HG02678 (cell line): Measurements from ENCODE around the gene RMND5B.
"Not testable (repeated sequence)": the region's sequence is repeated elsewhere in the genome, so short reads cannot be mapped to it uniquely, and the experiment has no call there.

Experiments
- ATAC-seq: cut with Tn5 transposase; IDR thresholded peaks from one replicate; pipeline ENCODE4 v1.9.1; 2021; ENCODE audit warnings: mild to moderate bottlenecking, moderate library complexity; ENCODE audit not compliant: unreplicated experiment

The RMND5B gene

GRCh38 chr5:178163772-178164735 lies 33.2 kb downstream of the RMND5B start:
- peak; percentile 92 for ATAC-seq

DNA sequence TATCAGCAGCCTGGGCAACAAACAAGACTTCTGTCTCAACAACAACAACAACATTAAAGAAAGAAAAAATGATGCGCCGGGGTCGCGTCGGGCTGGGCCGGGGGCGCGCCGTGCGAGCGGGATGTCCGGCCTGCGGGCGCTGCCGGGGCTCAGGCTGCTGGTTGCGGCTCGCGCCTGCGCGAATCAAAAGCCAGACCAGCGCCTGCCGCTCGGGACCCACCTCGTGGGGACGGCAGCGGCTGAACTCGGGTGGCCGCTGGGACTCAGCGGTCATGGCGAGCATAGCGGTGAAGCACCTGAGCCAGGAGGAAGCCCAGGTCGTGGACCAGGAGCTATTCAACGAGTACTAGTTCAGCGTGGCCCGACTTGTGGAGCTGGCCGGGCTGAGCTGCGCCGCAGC lies 34.8 kb downstream of the RMND5B start:
- ATAC-seq = no peak

- no peak for ATAC-seq
These were observed 39.6 kb downstream of the RMND5B start for GRCh38 chr5:178170455-178170854.

GRCh38 chr5:178174456-178174855 lies 43.6 kb downstream of the RMND5B start:
- no peak for ATAC-seq

GRCh38 chr5:178176791-178177190 lies 46.0 kb downstream of the RMND5B start:
- no peak for ATAC-seq

DNA sequence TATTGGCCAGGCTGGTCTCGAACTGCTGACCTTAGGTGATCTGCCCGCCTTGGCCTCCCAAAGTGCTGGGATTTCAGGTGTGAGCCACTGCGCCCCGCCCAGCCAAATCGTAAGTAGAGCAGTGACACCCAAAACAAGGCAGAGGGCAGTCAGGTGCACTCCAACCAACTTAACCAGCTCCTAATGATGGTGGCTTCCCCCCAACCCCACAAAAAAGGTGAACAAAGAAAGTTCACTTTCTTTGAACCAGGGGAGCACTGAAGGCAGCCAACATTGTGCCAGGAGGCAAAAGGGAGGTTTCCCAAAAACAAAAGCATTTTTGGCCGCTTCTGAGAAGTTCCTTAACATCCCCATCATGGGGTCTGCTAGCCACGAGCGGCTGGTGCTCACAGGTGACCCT lies 46.8 kb downstream of the RMND5B start:
- no peak for ATAC-seq

GRCh38 chr5:178180141-178180863 lies 49.5 kb downstream of the RMND5B start:
- ATAC-seq = no peak

- ATAC-seq = no peak
These were observed 51.5 kb downstream of the RMND5B start for GRCh38 chr5:178182158-178182876.

DNA sequence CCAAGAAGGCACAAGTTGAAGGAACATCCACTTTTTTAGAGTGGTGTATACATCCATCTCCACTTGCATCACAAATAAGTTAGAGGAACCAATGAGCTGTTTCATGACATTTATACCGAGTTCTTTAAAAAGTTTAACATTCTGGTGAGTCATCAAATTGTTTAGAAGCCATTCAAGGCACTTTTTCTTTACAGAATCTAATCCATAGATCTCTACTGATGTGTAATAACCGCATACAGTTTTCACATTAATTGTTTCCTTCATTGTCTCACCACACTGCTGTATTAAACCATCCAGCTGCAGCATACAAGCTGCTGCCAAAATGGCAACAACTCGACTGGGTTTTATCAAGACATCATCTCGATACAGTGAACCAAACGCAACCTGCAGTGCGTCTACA lies 55.6 kb downstream of the RMND5B start:
- no peak for ATAC-seq

DNA sequence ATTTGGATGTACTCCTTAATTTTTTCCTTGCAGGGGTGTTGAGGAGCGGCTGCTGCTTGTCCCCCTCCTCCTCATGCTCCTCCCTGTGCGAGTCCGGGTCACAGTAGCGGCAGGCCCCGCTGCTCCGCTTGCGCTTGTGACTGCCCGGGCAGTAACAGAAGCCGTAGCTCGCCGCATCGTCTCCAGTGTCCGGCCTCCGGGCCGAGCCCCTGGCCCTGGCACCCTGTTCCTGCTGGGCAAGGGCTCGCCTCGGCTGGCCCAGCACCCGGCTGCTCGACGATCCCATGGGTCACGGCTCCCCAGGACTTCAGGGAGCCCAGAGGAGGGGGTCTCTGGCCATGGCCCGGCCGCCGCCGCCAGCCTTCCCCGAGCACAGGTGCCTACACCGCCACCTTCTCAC lies 56.2 kb downstream of the RMND5B start, which contains the start of gene GMCL2:
TSS of gene GMCL2 (minus strand) at position 358 of the 400 bp plus-strand sequence. CDS start at position 286, 72 bp downstream.
- no peak for ATAC-seq

- ATAC-seq = no peak
These were observed 58.6 kb downstream of the RMND5B start for GRCh38 chr5:178189433-178189832.

DNA sequence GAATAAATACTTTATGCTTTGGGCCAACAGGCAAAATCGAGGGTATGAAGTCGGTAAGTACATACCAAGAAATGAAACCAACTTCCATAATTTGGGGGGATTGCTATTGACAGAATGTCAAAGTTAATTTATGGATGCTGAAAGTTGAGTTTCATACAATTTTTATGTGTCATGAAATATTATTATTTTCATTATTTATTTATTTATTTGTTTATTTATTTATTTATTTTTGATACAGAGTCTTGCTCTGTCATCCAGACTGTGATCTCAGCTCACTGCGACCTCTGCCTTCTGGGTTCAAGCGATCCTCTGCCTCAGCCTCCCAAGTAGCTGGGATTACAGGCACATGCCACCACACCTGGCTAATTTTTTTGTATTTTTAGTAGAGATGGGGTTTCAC lies 60.8 kb downstream of the RMND5B start:
- no peak for ATAC-seq

DNA sequence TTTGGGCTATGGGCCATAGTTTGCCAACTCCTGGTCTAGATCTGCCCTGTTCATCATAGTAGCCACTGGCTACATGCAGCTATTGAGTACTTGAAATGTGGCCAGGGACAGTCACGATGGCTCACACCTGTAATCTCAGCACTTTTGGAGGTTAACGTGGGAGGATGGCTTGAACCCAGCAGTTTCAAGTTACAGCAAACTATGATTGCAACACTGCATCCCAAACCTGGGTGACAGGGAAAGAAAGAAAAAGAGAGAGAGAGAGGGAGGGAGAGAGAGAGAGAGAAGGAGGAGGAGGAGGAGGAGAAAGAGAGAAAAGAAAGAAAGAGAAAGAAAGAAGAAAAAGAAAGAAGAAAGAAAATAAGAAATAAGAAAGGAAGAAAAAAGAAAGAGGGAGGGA lies 61.4 kb downstream of the RMND5B start:
- no peak for ATAC-seq

DNA sequence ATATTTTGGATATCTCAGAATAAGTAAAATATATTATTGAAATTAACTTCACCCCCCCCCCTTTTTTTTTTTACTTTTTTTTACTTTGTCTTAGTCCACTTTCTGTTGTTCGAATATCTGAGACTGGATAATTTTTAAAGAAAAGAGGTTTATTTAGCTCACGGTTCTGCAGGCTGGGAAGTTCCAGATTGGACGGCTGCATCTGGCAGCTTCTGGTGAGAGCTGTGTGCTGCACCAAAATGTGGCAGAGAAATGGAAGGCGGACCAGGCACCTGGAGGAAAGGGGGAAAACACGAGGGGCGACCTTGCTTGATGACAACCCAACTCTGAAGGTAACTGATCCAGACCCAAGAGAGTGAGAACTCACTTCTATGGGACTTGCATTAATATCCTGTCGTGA lies 62.0 kb downstream of the RMND5B start:
- ATAC-seq = no peak

GRCh38 chr5:178193251-178193809 lies 62.5 kb downstream of the RMND5B start:
- ATAC-seq = no peak

GRCh38 chr5:178194026-178194425 lies 63.2 kb downstream of the RMND5B start:
- no peak for ATAC-seq

DNA sequence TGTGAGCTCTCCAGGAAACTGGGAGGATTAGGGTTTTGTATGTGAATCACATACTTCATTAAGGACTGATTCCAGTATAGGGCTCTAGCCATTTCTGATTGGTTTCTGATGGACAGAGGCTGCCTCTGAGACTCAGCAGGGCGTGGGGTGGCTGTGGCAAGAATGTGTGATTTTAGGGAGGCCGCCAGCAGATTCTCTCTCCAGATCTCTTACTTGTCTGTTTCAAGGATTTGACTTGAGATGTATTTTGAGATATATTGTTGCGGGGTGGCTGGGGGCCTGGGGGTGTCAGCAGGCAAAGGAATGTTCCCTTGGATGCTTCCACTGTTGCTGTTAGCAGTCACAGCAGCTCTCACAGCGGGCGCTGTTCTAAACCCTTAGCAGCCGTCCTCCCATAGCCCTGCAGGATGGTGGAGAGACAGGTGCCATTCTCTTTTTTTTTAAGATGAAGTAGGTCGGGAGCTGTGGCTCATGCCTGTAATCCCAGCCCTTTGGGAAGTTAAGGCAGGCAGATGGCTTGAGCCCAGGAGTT lies 65.5 kb downstream of the RMND5B start:
- no peak for ATAC-seq

GRCh38 chr5:178196986-178197385 lies 66.2 kb downstream of the RMND5B start:
- ATAC-seq = no peak

- not testable (repeated sequence) for ATAC-seq
These were observed 67.3 kb downstream of the RMND5B start for GRCh38 chr5:178198151-178198550.

GRCh38 chr5:178198706-178199105 lies 67.9 kb downstream of the RMND5B start:
- no peak for ATAC-seq
